Measurements from ENCODE around the gene NPPC.

Gene NPPC

DNA sequence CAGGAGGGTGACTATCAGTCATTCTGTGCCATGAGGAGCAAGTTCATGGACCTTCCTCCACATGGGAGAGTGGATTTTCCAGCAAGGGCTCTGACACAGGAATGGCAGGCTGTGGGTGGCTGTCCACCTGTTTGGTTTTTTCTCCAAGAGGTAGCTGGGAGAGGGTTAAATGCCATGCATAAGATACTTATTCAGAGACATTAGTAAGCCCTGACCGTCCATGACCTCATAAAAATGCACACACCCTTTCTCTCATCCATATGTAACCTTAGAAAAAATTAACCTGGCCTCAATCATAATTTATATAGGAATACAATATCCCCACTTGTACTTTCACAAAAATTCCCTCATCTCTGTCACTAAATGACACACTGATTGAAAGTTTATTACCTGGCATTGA lies 51.3 kb downstream of the NPPC start:
- TF ChIP-seq, protein P1, sequence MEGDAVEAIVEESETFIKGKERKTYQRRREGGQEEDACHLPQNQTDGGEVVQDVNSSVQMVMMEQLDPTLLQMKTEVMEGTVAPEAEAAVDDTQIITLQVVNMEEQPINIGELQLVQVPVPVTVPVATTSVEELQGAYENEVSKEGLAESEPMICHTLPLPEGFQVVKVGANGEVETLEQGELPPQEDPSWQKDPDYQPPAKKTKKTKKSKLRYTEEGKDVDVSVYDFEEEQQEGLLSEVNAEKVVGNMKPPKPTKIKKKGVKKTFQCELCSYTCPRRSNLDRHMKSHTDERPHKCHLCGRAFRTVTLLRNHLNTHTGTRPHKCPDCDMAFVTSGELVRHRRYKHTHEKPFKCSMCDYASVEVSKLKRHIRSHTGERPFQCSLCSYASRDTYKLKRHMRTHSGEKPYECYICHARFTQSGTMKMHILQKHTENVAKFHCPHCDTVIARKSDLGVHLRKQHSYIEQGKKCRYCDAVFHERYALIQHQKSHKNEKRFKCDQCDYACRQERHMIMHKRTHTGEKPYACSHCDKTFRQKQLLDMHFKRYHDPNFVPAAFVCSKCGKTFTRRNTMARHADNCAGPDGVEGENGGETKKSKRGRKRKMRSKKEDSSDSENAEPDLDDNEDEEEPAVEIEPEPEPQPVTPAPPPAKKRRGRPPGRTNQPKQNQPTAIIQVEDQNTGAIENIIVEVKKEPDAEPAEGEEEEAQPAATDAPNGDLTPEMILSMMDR (IDR thresholded peaks at IDR 0.05; ENCODE audit: insufficient read depth, missing control alignments) = no peak
- DNase-seq (ENCODE audit: insufficient read length, low spot score) (no peak), FAIRE-seq (no peak)

Data from D721Med (cell line).